ENCODE results near the gene VGLL4.

Gene VGLL4

GRCh38 chr3:11536936-11537612, 106.6 kb downstream of the VGLL4 start:
- Histone ChIP-seq H4K12ac (ENCODE audit: low read depth, low read length) (no peak overlapping the region), H3K79me2 (ENCODE audit: control insufficient read depth, insufficient read depth, low read length, poor library complexity) (no peaks in the 10 kb centered on the region), H3K9me3 (ENCODE audit: insufficient read depth, low read depth, low read length) (peaks cover 2% of the 10 kb centered on the region), H3K23ac (ENCODE audit: low read length) (no peak overlapping the region), H3K79me1 (ENCODE audit: low read length) (no peaks in the 10 kb centered on the region), H3K4me3 (ENCODE audit: low read depth, low read length) (no peak overlapping the region), H3K14ac (ENCODE audit: low read length) (no peak overlapping the region), H3K4ac (ENCODE audit: low read depth, low read length) (no peak overlapping the region), H3K18ac (ENCODE audit: low read length) (no peak overlapping the region), H3K9ac (ENCODE audit: low read length) (no peak overlapping the region), H4K8ac (ENCODE audit: low read depth, low read length) (no peak overlapping the region), H3K4me1 (ENCODE audit: control insufficient read depth in 1 of 2, insufficient read depth in 2 of 2, low read length in 2 of 2) (peaks cover 9 to 13% of the 10 kb centered on the region in 2 experiments), H2BK12ac (ENCODE audit: low read length) (no peak overlapping the region), H4K91ac (ENCODE audit: low read depth, low read length) (no peak overlapping the region), H2AFZ (ENCODE audit: insufficient read depth, low read length, poor library complexity) (no peak overlapping the region), H3K27me3 (ENCODE audit: insufficient read depth, low read length) (no peaks in the 10 kb centered on the region), H2BK5ac (ENCODE audit: low read depth, low read length, poor library complexity) (no peak overlapping the region), H2AK5ac (ENCODE audit: low read length) (no peak overlapping the region), H3K36me3 (ENCODE audit: control insufficient read depth in 1 of 2, insufficient read depth in 2 of 2, low read length in 2 of 2) (no peaks in the 10 kb centered on the region), H3K4me2 (ENCODE audit: low read length) (no peak overlapping the region), H2BK120ac (ENCODE audit: insufficient read depth, low read length, poor library complexity) (no peak overlapping the region), H3K27ac (ENCODE audit: low read depth, low read length) (no peak overlapping the region)
- no CpG with 5 or more reads among the region's 12 CpGs for WGBS (ENCODE audit: extremely low coverage, insufficient coverage, insufficient read length)
- no peak for DNase-seq

GRCh38 chr3:11536132-11536935, 107.4 kb downstream of the VGLL4 start:
- H3K4me2 ChIP-seq (ENCODE audit: low read length): no peak overlapping the region
- no peak overlapping the region for H3K27ac ChIP-seq (ENCODE audit: low read depth, low read length)
- H4K91ac ChIP-seq (ENCODE audit: low read depth, low read length): no peak overlapping the region
- no peaks in the 10 kb centered on the region for H3K79me1 ChIP-seq (ENCODE audit: low read length)
- H3K36me3 ChIP-seq (ENCODE audit: control insufficient read depth in 1 of 2, insufficient read depth in 2 of 2, low read length in 2 of 2): no peaks in the 10 kb centered on the region
- H3K18ac ChIP-seq (ENCODE audit: low read length): no peak overlapping the region
- H3K4me1 ChIP-seq (ENCODE audit: control insufficient read depth in 1 of 2, insufficient read depth in 2 of 2, low read length in 2 of 2): peaks cover 9 to 13% of the 10 kb centered on the region in 2 experiments
- DNase-seq: peak; percentile 32 to 66
- no peak overlapping the region for H2AFZ ChIP-seq (ENCODE audit: insufficient read depth, low read length, poor library complexity)
- no peak overlapping the region for H3K4me3 ChIP-seq (ENCODE audit: low read depth, low read length)
- no peak overlapping the region for H4K8ac ChIP-seq (ENCODE audit: low read depth, low read length)
- no peak overlapping the region for H3K9ac ChIP-seq (ENCODE audit: low read length)
- H2BK5ac ChIP-seq (ENCODE audit: low read depth, low read length, poor library complexity): no peak overlapping the region
- H4K12ac ChIP-seq (ENCODE audit: low read depth, low read length): no peak overlapping the region
- H3K9me3 ChIP-seq (ENCODE audit: insufficient read depth, low read depth, low read length): peaks cover 2% of the 10 kb centered on the region
- no peak overlapping the region for H2BK120ac ChIP-seq (ENCODE audit: insufficient read depth, low read length, poor library complexity)
- no peak overlapping the region for H3K14ac ChIP-seq (ENCODE audit: low read length)
- no CpG with 5 or more reads among the region's 23 CpGs for WGBS (ENCODE audit: extremely low coverage, insufficient coverage, insufficient read length)
- H2AK5ac ChIP-seq (ENCODE audit: low read length): no peak overlapping the region
- H3K4ac ChIP-seq (ENCODE audit: low read depth, low read length): no peak overlapping the region
- no peak overlapping the region for H2BK12ac ChIP-seq (ENCODE audit: low read length)
- no peaks in the 10 kb centered on the region for H3K79me2 ChIP-seq (ENCODE audit: control insufficient read depth, insufficient read depth, low read length, poor library complexity)
- no peak overlapping the region for H3K23ac ChIP-seq (ENCODE audit: low read length)
- H3K27me3 ChIP-seq (ENCODE audit: insufficient read depth, low read length): no peaks in the 10 kb centered on the region

- no peak overlapping the region for H4K91ac ChIP-seq (ENCODE audit: low read depth, low read length)
- H3K4me3 ChIP-seq (ENCODE audit: low read depth, low read length): no peak overlapping the region
- no peak overlapping the region for H3K9ac ChIP-seq (ENCODE audit: low read length)
- peaks cover 9 to 13% of the 10 kb centered on the region in 2 experiments for H3K4me1 ChIP-seq (ENCODE audit: control insufficient read depth in 1 of 2, insufficient read depth in 2 of 2, low read length in 2 of 2)
- H3K4ac ChIP-seq (ENCODE audit: low read depth, low read length): no peak overlapping the region
- no peak overlapping the region for H2BK12ac ChIP-seq (ENCODE audit: low read length)
- no peak overlapping the region for H3K23ac ChIP-seq (ENCODE audit: low read length)
- H2BK120ac ChIP-seq (ENCODE audit: insufficient read depth, low read length, poor library complexity): no peak overlapping the region
- no peak overlapping the region for H4K8ac ChIP-seq (ENCODE audit: low read depth, low read length)
- no peak overlapping the region for H2AK5ac ChIP-seq (ENCODE audit: low read length)
- H3K9me3 ChIP-seq (ENCODE audit: insufficient read depth, low read depth, low read length): peaks cover 2% of the 10 kb centered on the region
- no peak overlapping the region for H3K27ac ChIP-seq (ENCODE audit: low read depth, low read length)
- DNase-seq: no peak
- no peak overlapping the region for H3K4me2 ChIP-seq (ENCODE audit: low read length)
- H3K14ac ChIP-seq (ENCODE audit: low read length): no peak overlapping the region
- no peak overlapping the region for H2AFZ ChIP-seq (ENCODE audit: insufficient read depth, low read length, poor library complexity)
- no peaks in the 10 kb centered on the region for H3K79me2 ChIP-seq (ENCODE audit: control insufficient read depth, insufficient read depth, low read length, poor library complexity)
- H3K18ac ChIP-seq (ENCODE audit: low read length): no peak overlapping the region
- no peaks in the 10 kb centered on the region for H3K27me3 ChIP-seq (ENCODE audit: insufficient read depth, low read length)
- no peak overlapping the region for H2BK5ac ChIP-seq (ENCODE audit: low read depth, low read length, poor library complexity)
- H3K79me1 ChIP-seq (ENCODE audit: low read length): no peaks in the 10 kb centered on the region
- H4K12ac ChIP-seq (ENCODE audit: low read depth, low read length): no peak overlapping the region
- no peaks in the 10 kb centered on the region for H3K36me3 ChIP-seq (ENCODE audit: control insufficient read depth in 1 of 2, insufficient read depth in 2 of 2, low read length in 2 of 2)
- no CpG with 5 or more reads among the region's 13 CpGs for WGBS (ENCODE audit: extremely low coverage, insufficient coverage, insufficient read length)
Measured at GRCh38 chr3:11535243-11535960, 108.3 kb downstream of the VGLL4 start.

GRCh38 chr3:11534793-11535101, 109.0 kb downstream of the VGLL4 start:
- Histone ChIP-seq H2BK5ac (ENCODE audit: low read depth, low read length, poor library complexity) (no peak overlapping the region), H3K79me2 (ENCODE audit: control insufficient read depth, insufficient read depth, low read length, poor library complexity) (no peaks in the 10 kb centered on the region), H3K9ac (ENCODE audit: low read length) (no peak overlapping the region), H3K9me3 (ENCODE audit: insufficient read depth, low read depth, low read length) (peaks cover 2% of the 10 kb centered on the region), H2AK5ac (ENCODE audit: low read length) (no peak overlapping the region), H3K14ac (ENCODE audit: low read length) (no peak overlapping the region), H3K79me1 (ENCODE audit: low read length) (peaks cover under 1% of the 10 kb centered on the region), H3K4me2 (ENCODE audit: low read length) (no peak overlapping the region), H3K36me3 (ENCODE audit: control insufficient read depth in 1 of 2, insufficient read depth in 2 of 2, low read length in 2 of 2) (no peaks in the 10 kb centered on the region), H4K12ac (ENCODE audit: low read depth, low read length) (no peak overlapping the region), H2AFZ (ENCODE audit: insufficient read depth, low read length, poor library complexity) (no peak overlapping the region), H3K27me3 (ENCODE audit: insufficient read depth, low read length) (no peaks in the 10 kb centered on the region), H3K4ac (ENCODE audit: low read depth, low read length) (no peak overlapping the region), H3K27ac (ENCODE audit: low read depth, low read length) (no peak overlapping the region), H2BK120ac (ENCODE audit: insufficient read depth, low read length, poor library complexity) (no peak overlapping the region), H3K4me3 (ENCODE audit: low read depth, low read length) (no peak overlapping the region), H4K8ac (ENCODE audit: low read depth, low read length) (no peak overlapping the region), H3K4me1 (ENCODE audit: control insufficient read depth in 1 of 2, insufficient read depth in 2 of 2, low read length in 2 of 2) (peaks cover 12 to 16% of the 10 kb centered on the region in 2 experiments), H4K91ac (ENCODE audit: low read depth, low read length) (no peak overlapping the region), H2BK12ac (ENCODE audit: low read length) (no peak overlapping the region), H3K18ac (ENCODE audit: low read length) (no peak overlapping the region), H3K23ac (ENCODE audit: low read length) (no peak overlapping the region)
- no peak for DNase-seq
- no CpG with 5 or more reads among the region's 7 CpGs for WGBS (ENCODE audit: extremely low coverage, insufficient coverage, insufficient read length)
